ENCODE measurements around the gene IGDCC3. TPM values are rescaled to one million over a fixed set of nuclear protein-coding genes. Genes with fewer than 3 reads are reported as not detected.

Gene IGDCC3
- total RNA-seq, 1 experiment from 2014 or later: 53.5 TPM

GRCh38 chr15:65369651-65370050 is 8.2 kb downstream of the IGDCC3 start:
- no peaks in the 10 kb centered on the region for H3K9me3 Mint-ChIP-seq
- CTCF ChIA-PET: interaction anchor here (1.0 to 5.0 kb wide), 4 partner anchors 9 to 51 kb away, joined by 3 to 39 read pairs (median 6); no protein-coding TSS in a partner anchor
- H3K36me3 Mint-ChIP-seq: peaks cover 16% of the 10 kb centered on the region

More at GRCh38 chr15:65369651-65370050, 8.2 kb downstream of the IGDCC3 start:
- no peak for TF ChIP-seq PRRX2 (CRISPR knock-in tag; IDR thresholded peaks at IDR 0.05)
- no peak for TF ChIP-seq ARID4B (CRISPR knock-in tag; IDR thresholded peaks at IDR 0.05; ENCODE audit: borderline replicate concordance)
- TF ChIP-seq NFATC4 (CRISPR knock-in tag; IDR thresholded peaks at IDR 0.05): no peak
- no peak for TF ChIP-seq ZNF532 (CRISPR knock-in tag; IDR thresholded peaks at IDR 0.05; ENCODE audit: borderline replicate concordance)
- no peak for TF ChIP-seq ZSCAN18 (CRISPR knock-in tag; IDR thresholded peaks at IDR 0.05)
- TF ChIP-seq CREM (CRISPR knock-in tag; IDR thresholded peaks at IDR 0.05): no peak
- no peak for TF ChIP-seq SMAD3 (CRISPR knock-in tag; IDR thresholded peaks at IDR 0.05; ENCODE audit: borderline replicate concordance)
- no peak for TF ChIP-seq FOXK1 (CRISPR knock-in tag; IDR thresholded peaks at IDR 0.05)
- TF ChIP-seq E2F4 (CRISPR knock-in tag; IDR thresholded peaks at IDR 0.05; ENCODE audit: borderline replicate concordance, low read depth): no peak
- POLR2A ChIA-PET: interaction anchor here (1.7 kb wide), 1 partner anchor 65 kb away, joined by 4 read pairs; the partner anchor contains the start of gene RNU5B-1
- Mint-ChIP-seq H3K27ac (peak overlapping the region; percentile 77), H3K27me3 (ENCODE audit: low read depth) (no peaks in the 10 kb centered on the region), H3K4me3 (no peak overlapping the region), H3K4me1 (peaks cover 65% of the 10 kb centered on the region)
- DNase-seq (ENCODE audit: low spot score) (no peak), ATAC-seq (no peak)
